Ishikawa (cell line): ENCODE measurements around the gene CLEC4M.

ENCODE experiments used
- CEBPB ChIP-seq: IDR thresholded peaks from 2 replicates; pipeline ENCODE4 v1.6.1; 2012
- CREB1 ChIP-seq: IDR thresholded peaks from 2 replicates; pipeline ENCODE4 v1.6.1; 2012; ENCODE audit warnings: low read depth
- EGR1 ChIP-seq: IDR thresholded peaks from 2 replicates; pipeline ENCODE4 v1.6.1; 2012
- EP300 ChIP-seq: IDR thresholded peaks from 2 replicates; pipeline ENCODE4 v1.6.1; 2012; ENCODE audit warnings: borderline replicate concordance
- FOXM1 ChIP-seq: IDR thresholded peaks from 2 replicates; pipeline ENCODE4 v1.6.1; 2012; ENCODE audit warnings: low read depth, borderline replicate concordance
- MAX ChIP-seq: IDR thresholded peaks from 2 replicates; pipeline ENCODE4 v1.6.1; 2012
- NFIC ChIP-seq: IDR thresholded peaks from 2 replicates; pipeline ENCODE4 v1.6.1; 2012
- RAD21 ChIP-seq: IDR thresholded peaks from 2 replicates; pipeline ENCODE4 v1.6.1; 2012; ENCODE audit warnings: low read depth
- TAF1 ChIP-seq: IDR thresholded peaks from 2 replicates; pipeline ENCODE4 v1.6.1; 2012; ENCODE audit warnings: low read depth, mild to moderate bottlenecking
- TCF12 ChIP-seq: IDR thresholded peaks from 2 replicates; pipeline ENCODE4 v1.6.1; 2012; ENCODE audit warnings: low read depth
- TEAD4 ChIP-seq: IDR thresholded peaks from 2 replicates; pipeline ENCODE4 v1.6.1; 2012
- USF1 ChIP-seq: IDR thresholded peaks from 2 replicates; pipeline ENCODE4 v1.6.1; 2012
- YY1 ChIP-seq: IDR thresholded peaks from 2 replicates; pipeline ENCODE4 v1.6.1; 2012; ENCODE audit warnings: low read depth
- ZBTB7A ChIP-seq: IDR thresholded peaks from 2 replicates; pipeline ENCODE4 v1.6.1; 2012; ENCODE audit warnings: low read depth
- TF ChIP-seq, protein P1 (sequence below): IDR thresholded peaks from 2 replicates; pipeline ENCODE4 v1.6.1; 2012; ENCODE audit warnings: low read depth, mild to moderate bottlenecking

The CLEC4M gene

GRCh38 chr19:7815325-7815724, 52.3 kb downstream of the CLEC4M start:
- no peak for TF ChIP-seq CREB1
- no peak for TF ChIP-seq YY1
- no peak for TF ChIP-seq ZBTB7A
- no peak for TF ChIP-seq CEBPB
- TF ChIP-seq, protein P1, sequence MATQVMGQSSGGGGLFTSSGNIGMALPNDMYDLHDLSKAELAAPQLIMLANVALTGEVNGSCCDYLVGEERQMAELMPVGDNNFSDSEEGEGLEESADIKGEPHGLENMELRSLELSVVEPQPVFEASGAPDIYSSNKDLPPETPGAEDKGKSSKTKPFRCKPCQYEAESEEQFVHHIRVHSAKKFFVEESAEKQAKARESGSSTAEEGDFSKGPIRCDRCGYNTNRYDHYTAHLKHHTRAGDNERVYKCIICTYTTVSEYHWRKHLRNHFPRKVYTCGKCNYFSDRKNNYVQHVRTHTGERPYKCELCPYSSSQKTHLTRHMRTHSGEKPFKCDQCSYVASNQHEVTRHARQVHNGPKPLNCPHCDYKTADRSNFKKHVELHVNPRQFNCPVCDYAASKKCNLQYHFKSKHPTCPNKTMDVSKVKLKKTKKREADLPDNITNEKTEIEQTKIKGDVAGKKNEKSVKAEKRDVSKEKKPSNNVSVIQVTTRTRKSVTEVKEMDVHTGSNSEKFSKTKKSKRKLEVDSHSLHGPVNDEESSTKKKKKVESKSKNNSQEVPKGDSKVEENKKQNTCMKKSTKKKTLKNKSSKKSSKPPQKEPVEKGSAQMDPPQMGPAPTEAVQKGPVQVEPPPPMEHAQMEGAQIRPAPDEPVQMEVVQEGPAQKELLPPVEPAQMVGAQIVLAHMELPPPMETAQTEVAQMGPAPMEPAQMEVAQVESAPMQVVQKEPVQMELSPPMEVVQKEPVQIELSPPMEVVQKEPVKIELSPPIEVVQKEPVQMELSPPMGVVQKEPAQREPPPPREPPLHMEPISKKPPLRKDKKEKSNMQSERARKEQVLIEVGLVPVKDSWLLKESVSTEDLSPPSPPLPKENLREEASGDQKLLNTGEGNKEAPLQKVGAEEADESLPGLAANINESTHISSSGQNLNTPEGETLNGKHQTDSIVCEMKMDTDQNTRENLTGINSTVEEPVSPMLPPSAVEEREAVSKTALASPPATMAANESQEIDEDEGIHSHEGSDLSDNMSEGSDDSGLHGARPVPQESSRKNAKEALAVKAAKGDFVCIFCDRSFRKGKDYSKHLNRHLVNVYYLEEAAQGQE = no peak
- no peak for TF ChIP-seq NFIC
- no peak for TF ChIP-seq TAF1
- no peak for TF ChIP-seq RAD21
- TF ChIP-seq EGR1 = no peak
- no peak for TF ChIP-seq TCF12
- TF ChIP-seq FOXM1 = no peak
- no peak for TF ChIP-seq MAX

DNA sequence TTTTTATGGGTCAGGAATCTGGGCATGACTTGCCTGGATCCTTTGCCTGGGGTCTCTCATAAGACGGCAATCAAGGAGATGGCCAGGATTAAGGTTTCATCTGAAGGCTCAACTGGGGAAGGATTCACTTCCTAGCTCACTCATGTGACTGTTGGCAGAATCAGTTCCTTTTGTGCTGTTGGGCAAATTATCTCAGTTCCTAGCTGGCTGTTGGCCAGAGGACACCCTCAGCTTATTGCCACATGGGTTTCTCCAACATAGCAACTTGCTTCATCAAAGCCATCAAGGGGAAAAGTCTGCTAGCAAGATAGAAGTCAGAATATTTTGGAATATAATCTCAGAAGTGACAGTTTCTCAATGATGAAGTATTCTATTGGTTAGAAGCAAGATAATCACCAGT, 54.8 kb downstream of the CLEC4M start:
- no peak for TF ChIP-seq MAX
- no peak for TF ChIP-seq EGR1
- no peak for TF ChIP-seq TEAD4
- no peak for TF ChIP-seq NFIC
- TF ChIP-seq TCF12 = no peak
- no peak for TF ChIP-seq TAF1
- TF ChIP-seq CREB1 = no peak
- TF ChIP-seq ZBTB7A = no peak
- TF ChIP-seq FOXM1 = no peak
- TF ChIP-seq YY1 = no peak
- TF ChIP-seq EP300 = no peak
- TF ChIP-seq CEBPB = no peak
- TF ChIP-seq RAD21 = no peak

DNA sequence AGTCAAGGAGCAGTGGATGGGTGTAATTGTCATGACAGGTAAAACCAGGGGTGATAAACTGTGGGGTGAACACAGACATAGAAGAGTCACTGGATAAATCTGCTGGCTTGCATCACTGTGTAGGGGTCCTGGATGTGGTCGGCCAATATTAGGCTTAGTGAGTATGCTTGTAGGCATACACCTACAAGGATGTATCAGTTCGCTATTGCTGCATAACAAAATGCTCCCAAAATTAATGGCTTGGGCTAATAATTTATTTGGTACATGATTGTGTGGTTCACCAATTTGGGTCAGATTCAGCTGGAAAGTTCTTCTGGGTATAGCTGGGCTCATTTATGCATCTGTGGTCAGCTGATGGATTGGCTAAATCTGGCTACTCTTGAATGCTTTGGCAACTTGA, 55.8 kb downstream of the CLEC4M start:
- TF ChIP-seq USF1 (no peak), TAF1 (no peak), EGR1 (no peak), FOXM1 (no peak)
- TF ChIP-seq, protein P1 = no peak
